Trophoblast cell (in vitro differentiated cells and primary cell): ENCODE results near the gene PACS1.

Source experiments
- DNase-seq, 2 donors: peaks; one replicate each; pipeline ENCODE4 v3.0.0-alpha.2; 2016
- H2AFZ ChIP-seq: 2 replicates; pipeline ENCODE4 v1.6.1; 2013; ENCODE audit warnings: low read length, moderate library complexity, mild to moderate bottlenecking; ENCODE audit not compliant: insufficient read depth, poor library complexity
- H2AK5ac ChIP-seq: 2 replicates; pipeline ENCODE4 v1.6.1; 2013; ENCODE audit warnings: mild to moderate bottlenecking, low read length
- H2BK120ac ChIP-seq: 2 replicates; pipeline ENCODE4 v1.6.1; 2013; ENCODE audit warnings: low read length, mild to moderate bottlenecking, moderate library complexity; ENCODE audit not compliant: insufficient read depth, poor library complexity
- H2BK12ac ChIP-seq: 2 replicates; pipeline ENCODE4 v1.6.1; 2013; ENCODE audit warnings: mild to moderate bottlenecking, low read length, moderate library complexity
- H2BK5ac ChIP-seq: 2 replicates; pipeline ENCODE4 v1.6.1; 2013; ENCODE audit warnings: low read length, low read depth, moderate library complexity, mild to moderate bottlenecking; ENCODE audit not compliant: poor library complexity
- H3K14ac ChIP-seq: 2 replicates; pipeline ENCODE4 v1.6.1; 2013; ENCODE audit warnings: mild to moderate bottlenecking, low read length
- H3K18ac ChIP-seq: 2 replicates; pipeline ENCODE4 v1.6.1; 2013; ENCODE audit warnings: mild to moderate bottlenecking, low read length
- H3K23ac ChIP-seq: 2 replicates; pipeline ENCODE4 v1.6.1; 2013; ENCODE audit warnings: low read length
- H3K27ac ChIP-seq: 2 replicates; pipeline ENCODE4 v1.5.1; 2013; ENCODE audit warnings: low read depth, mild to moderate bottlenecking, inconsistent platforms, low read length, moderate library complexity
- H3K27me3 ChIP-seq: 2 replicates; pipeline ENCODE4 v1.6.1; 2013; ENCODE audit warnings: inconsistent platforms, mild to moderate bottlenecking, low read length, moderate library complexity; ENCODE audit not compliant: insufficient read depth
- H3K36me3 ChIP-seq, 2 experiments: 1 replicate in 1 of 2; 2 replicates in 1 of 2; pipeline ENCODE4 v1.6.1; 2013; ENCODE audit warnings: low read length in 2 of 2, mild to moderate bottlenecking in 2 of 2, moderate library complexity in 1 of 2; ENCODE audit not compliant: insufficient read depth in 2 of 2, control insufficient read depth in 1 of 2
- H3K4ac ChIP-seq: 2 replicates; pipeline ENCODE4 v1.6.1; 2013; ENCODE audit warnings: low read depth, mild to moderate bottlenecking, low read length, moderate library complexity
- H3K4me1 ChIP-seq, 2 experiments: 1 replicate in 1 of 2; 2 replicates in 1 of 2; pipeline ENCODE4 v1.6.1; 2013; ENCODE audit warnings: low read length in 2 of 2, mild to moderate bottlenecking in 2 of 2, moderate library complexity in 1 of 2; ENCODE audit not compliant: insufficient read depth in 2 of 2, control insufficient read depth in 1 of 2
- H3K4me2 ChIP-seq: 2 replicates; pipeline ENCODE4 v1.6.1; 2013; ENCODE audit warnings: inconsistent platforms, mild to moderate bottlenecking, low read length, moderate library complexity
- H3K4me3 ChIP-seq: 2 replicates; pipeline ENCODE4 v1.5.1; 2013; ENCODE audit warnings: mild to moderate bottlenecking, low read depth, low read length, inconsistent platforms
- H3K79me1 ChIP-seq: one replicate; pipeline ENCODE4 v1.6.1; 2013; ENCODE audit warnings: low read length
- H3K79me2 ChIP-seq: 2 replicates; pipeline ENCODE4 v1.6.1; 2013; ENCODE audit warnings: low read length, mild to moderate bottlenecking; ENCODE audit not compliant: control insufficient read depth, insufficient read depth, poor library complexity
- H3K9ac ChIP-seq: 2 replicates; pipeline ENCODE4 v1.6.1; 2013; ENCODE audit warnings: mild to moderate bottlenecking, low read length
- H3K9me3 ChIP-seq: 2 replicates; pipeline ENCODE4 v1.6.1; 2013; ENCODE audit warnings: low read depth, mild to moderate bottlenecking, control low read depth, inconsistent platforms, low read length; ENCODE audit not compliant: insufficient read depth
- H4K12ac ChIP-seq: 2 replicates; pipeline ENCODE4 v1.6.1; 2013; ENCODE audit warnings: low read depth, mild to moderate bottlenecking, low read length, moderate library complexity
- H4K8ac ChIP-seq: 2 replicates; pipeline ENCODE4 v1.6.1; 2013; ENCODE audit warnings: low read depth, mild to moderate bottlenecking, low read length, moderate library complexity
- H4K91ac ChIP-seq: one replicate; pipeline ENCODE4 v1.6.1; 2013; ENCODE audit warnings: low read depth, mild to moderate bottlenecking, low read length, moderate library complexity
- WGBS: extraction: QIAGEN DNeasy Blood & Tissue Kit; methylation state at CpG from one replicate; pipeline ENCODE4 v1.1.7; 2013; ENCODE audit warnings: missing lambda C conversion rate; ENCODE audit not compliant: insufficient read length, insufficient coverage; ENCODE audit errors: extremely low coverage; 5-methylcytosine and 5-hydroxymethylcytosine counted together

The PACS1 gene

DNA sequence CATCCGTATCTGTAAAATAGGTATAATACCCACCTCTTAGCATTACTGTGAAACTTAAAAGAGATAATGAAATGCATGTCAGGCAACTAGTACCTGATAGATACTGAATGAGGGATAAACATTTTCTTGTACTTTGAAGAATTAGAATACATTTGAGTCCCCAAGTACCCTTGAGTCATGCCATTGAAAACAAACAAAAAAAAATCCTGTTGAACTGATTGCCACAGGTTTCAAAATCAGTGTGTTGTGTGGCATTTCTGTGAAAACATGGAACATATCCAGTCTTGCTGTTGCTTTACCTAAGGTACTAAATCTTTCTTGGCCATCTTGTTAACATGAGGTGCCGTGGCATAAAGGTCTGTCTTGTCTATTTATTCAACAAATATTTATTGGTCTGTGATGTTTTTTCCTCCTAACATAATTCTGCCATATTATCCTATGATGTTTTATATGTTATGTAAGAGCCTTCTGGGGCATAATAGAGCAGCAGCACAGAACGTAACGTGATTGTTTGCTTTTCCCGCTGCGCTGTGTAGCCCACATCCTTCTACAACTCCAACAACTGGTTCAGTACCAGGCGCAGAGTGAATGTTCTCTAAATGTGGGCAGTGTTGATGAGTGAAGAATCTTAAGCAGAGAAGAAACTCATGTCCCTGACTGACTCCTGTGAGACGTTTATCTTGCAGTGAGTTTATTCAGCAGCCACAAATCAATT, 119.1 kb downstream of the PACS1 start:
- peaks cover 2% of the 10 kb centered on the region in 2 experiments for H3K36me3 ChIP-seq
- H3K4me1 ChIP-seq, result no peaks in the 10 kb centered on the region
- H3K27me3 ChIP-seq, result no peaks in the 10 kb centered on the region
- H4K12ac ChIP-seq, result no peak overlapping the region
- no peak overlapping the region for H2BK120ac ChIP-seq
- H2BK12ac ChIP-seq, result no peak overlapping the region
- no peak overlapping the region for H4K8ac ChIP-seq
- H3K4me3 ChIP-seq, result no peak overlapping the region
- no peaks in the 10 kb centered on the region for H3K79me2 ChIP-seq
- no peak overlapping the region for H3K14ac ChIP-seq
- no peak overlapping the region for H2AFZ ChIP-seq
- H2BK5ac ChIP-seq, result no peak overlapping the region
- H3K4me2 ChIP-seq, result no peak overlapping the region
- H3K9ac ChIP-seq, result no peak overlapping the region
- no peak for DNase-seq
- H3K9me3 ChIP-seq, result no peaks in the 10 kb centered on the region
- no peak overlapping the region for H2AK5ac ChIP-seq
- no peak overlapping the region for H3K18ac ChIP-seq
- no peak overlapping the region for H4K91ac ChIP-seq
- H3K4ac ChIP-seq, result no peak overlapping the region
- no peak overlapping the region for H3K27ac ChIP-seq
- H3K23ac ChIP-seq, result no peak overlapping the region
- no peaks in the 10 kb centered on the region for H3K79me1 ChIP-seq
- no CpG with 5 or more reads among the region's 8 CpGs for WGBS

DNA sequence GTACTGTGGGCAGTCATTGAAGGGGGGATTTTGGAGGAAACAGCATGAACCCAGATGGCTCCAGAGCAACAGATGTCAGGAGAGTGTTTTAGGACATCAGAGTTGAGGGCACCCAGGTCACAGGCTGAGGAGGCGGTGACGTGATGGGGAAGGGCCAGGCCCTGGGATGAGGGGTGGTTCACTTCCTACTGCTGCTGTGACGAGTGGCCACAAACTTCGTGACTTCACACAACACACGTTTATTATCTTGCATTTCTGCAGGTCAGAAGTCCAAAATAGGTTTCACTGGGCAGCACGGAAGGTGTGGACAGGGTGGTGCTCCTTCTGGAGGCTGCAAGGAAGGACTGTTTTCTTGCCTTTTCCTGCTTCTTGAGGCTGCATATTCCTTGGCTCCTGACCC, 120.7 kb downstream of the PACS1 start:
- Histone ChIP-seq H3K4me1 (no peaks in the 10 kb centered on the region), H2BK120ac (no peak overlapping the region), H3K27ac (no peak overlapping the region), H3K23ac (no peak overlapping the region), H2AK5ac (no peak overlapping the region), H3K9me3 (no peaks in the 10 kb centered on the region), H3K9ac (no peak overlapping the region), H3K18ac (no peak overlapping the region), H3K36me3 (peaks cover 2% of the 10 kb centered on the region in 2 experiments), H3K14ac (no peak overlapping the region), H3K27me3 (no peaks in the 10 kb centered on the region), H4K8ac (no peak overlapping the region), H4K12ac (no peak overlapping the region), H2BK12ac (no peak overlapping the region), H3K4ac (no peak overlapping the region), H2BK5ac (no peak overlapping the region), H3K4me3 (no peak overlapping the region), H4K91ac (no peak overlapping the region), H3K79me2 (no peaks in the 10 kb centered on the region), H3K4me2 (no peak overlapping the region), H2AFZ (no peak overlapping the region), H3K79me1 (no peaks in the 10 kb centered on the region)
- DNase-seq, result no peak
- WGBS, result no CpG with 5 or more reads among the region's 6 CpGs

DNA sequence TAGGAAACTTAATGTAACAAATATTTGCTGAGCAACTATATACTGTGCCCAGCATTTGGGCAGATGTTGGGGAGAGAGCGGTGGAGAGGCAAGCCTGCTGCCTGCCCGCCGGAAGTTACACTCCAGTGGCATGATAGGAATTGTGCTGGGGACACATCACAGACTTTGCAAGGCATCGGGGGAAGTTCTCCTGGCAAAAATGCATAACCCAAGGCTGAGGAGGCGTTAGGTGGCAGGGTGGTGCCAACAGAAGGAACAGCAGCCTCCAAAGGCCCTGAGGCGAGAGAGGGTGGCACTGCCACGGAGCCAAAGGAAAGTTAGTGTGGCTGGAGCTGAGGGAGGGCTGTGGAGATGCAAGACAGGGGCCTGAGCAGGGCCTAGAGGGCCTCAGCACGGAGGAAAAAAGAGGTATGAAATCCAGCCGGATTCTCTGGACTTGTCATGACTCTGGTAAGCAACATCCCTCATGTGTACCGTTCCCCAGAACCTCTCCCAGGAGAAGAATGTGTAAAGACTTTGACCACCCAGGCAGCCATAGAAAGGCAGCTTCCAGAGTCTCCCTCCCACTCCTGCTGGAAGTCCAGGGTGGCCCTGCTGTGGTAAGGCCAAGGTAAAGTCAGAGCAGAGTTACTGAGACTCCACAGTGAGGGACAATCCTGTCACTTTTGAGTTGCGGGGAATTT, 122.2 kb downstream of the PACS1 start:
- no peaks in the 10 kb centered on the region for H3K79me1 ChIP-seq
- no peak overlapping the region for H3K4me3 ChIP-seq
- no peak overlapping the region for H3K4me2 ChIP-seq
- H2BK5ac ChIP-seq, result no peak overlapping the region
- H3K9me3 ChIP-seq, result no peaks in the 10 kb centered on the region
- no peak overlapping the region for H2BK12ac ChIP-seq
- no peak overlapping the region for H3K18ac ChIP-seq
- no peak overlapping the region for H2BK120ac ChIP-seq
- no peak overlapping the region for H4K12ac ChIP-seq
- no peak overlapping the region for H3K27ac ChIP-seq
- H3K23ac ChIP-seq, result no peak overlapping the region
- H2AK5ac ChIP-seq, result no peak overlapping the region
- no peak overlapping the region for H3K14ac ChIP-seq
- no peaks in the 10 kb centered on the region for H3K79me2 ChIP-seq
- no peak overlapping the region for H3K4ac ChIP-seq
- DNase-seq, result peak in 1 of 2 donors; percentile 43
- no peak overlapping the region for H3K9ac ChIP-seq
- WGBS, result no CpG with 5 or more reads among the region's 11 CpGs
- H3K27me3 ChIP-seq, result no peaks in the 10 kb centered on the region
- H3K4me1 ChIP-seq, result peaks cover 0 to 2% of the 10 kb centered on the region in 2 experiments
- H4K91ac ChIP-seq, result no peak overlapping the region
- no peak overlapping the region for H2AFZ ChIP-seq
- peaks cover 2 to 4% of the 10 kb centered on the region in 2 experiments for H3K36me3 ChIP-seq
- no peak overlapping the region for H4K8ac ChIP-seq

DNA sequence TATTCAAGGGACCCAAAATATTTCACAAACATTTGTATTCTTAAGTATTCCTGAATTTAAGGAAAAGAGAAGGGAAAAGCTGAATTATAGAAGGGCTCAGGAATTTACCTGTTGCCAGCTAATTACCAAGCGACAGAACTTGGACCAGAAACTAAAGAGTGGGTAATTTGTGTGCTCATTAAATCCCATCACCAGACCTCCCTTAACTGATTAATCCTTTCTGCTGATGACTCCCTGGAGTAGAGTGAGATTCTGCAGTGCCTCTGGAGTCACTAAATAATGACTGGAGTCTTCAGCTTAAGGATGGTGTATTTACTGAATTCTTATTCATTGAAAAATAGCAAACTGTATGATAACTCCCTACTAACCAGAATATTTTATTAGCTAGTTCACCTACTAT, 124.3 kb downstream of the PACS1 start:
- Histone ChIP-seq H2BK120ac (no peak overlapping the region), H3K27ac (no peak overlapping the region), H3K18ac (no peak overlapping the region), H3K4me3 (no peak overlapping the region), H2AK5ac (no peak overlapping the region), H3K27me3 (no peaks in the 10 kb centered on the region), H4K12ac (no peak overlapping the region), H3K9ac (no peak overlapping the region), H4K8ac (no peak overlapping the region), H2BK12ac (no peak overlapping the region), H2AFZ (no peak overlapping the region), H3K36me3 (peaks cover 6 to 7% of the 10 kb centered on the region in 2 experiments), H3K23ac (no peak overlapping the region), H3K14ac (no peak overlapping the region), H3K4me2 (no peak overlapping the region), H3K79me1 (no peaks in the 10 kb centered on the region), H3K79me2 (no peaks in the 10 kb centered on the region), H3K4me1 (peaks cover 0 to 2% of the 10 kb centered on the region in 2 experiments), H4K91ac (no peak overlapping the region), H3K4ac (no peak overlapping the region), H2BK5ac (no peak overlapping the region), H3K9me3 (no peaks in the 10 kb centered on the region)
- DNase-seq, result no peak
- WGBS, result no CpG with 5 or more reads among the region's 1 CpG
